Nephron progenitor cell (in vitro differentiated cells): ENCODE data around the gene TTN.

Source experiments
- DNase-seq: peaks from one replicate; pipeline ENCODE4 v3.0.0; 2021
- H3K27ac Mint-ChIP-seq: 2 replicates; pipeline ENCODE4 v1.8.0; 2021; ENCODE audit warnings: mild to moderate bottlenecking, moderate library complexity, mixed read lengths
- H3K27me3 Mint-ChIP-seq: 2 replicates; pipeline ENCODE4 v1.8.0; 2021; ENCODE audit warnings: mild to moderate bottlenecking, low read depth, mixed read lengths; ENCODE audit not compliant: poor library complexity
- H3K36me3 Mint-ChIP-seq: 2 replicates; pipeline ENCODE4 v1.8.0; 2021; ENCODE audit warnings: low read depth, mixed read lengths
- H3K4me1 Mint-ChIP-seq: 2 replicates; pipeline ENCODE4 v1.8.0; 2021; ENCODE audit warnings: mixed read lengths
- H3K4me3 Mint-ChIP-seq: 2 replicates; pipeline ENCODE4 v1.8.0; 2021; ENCODE audit warnings: mild to moderate bottlenecking, moderate library complexity, mixed read lengths
- H3K9me3 Mint-ChIP-seq: 2 replicates; pipeline ENCODE4 v1.8.0; 2021; ENCODE audit warnings: mild to moderate bottlenecking, moderate library complexity, mixed read lengths
- CTCF ChIP-seq: fragments of 200-600 bp; sonication (generic); IDR thresholded peaks from 2 replicates; pipeline ENCODE4 v1.5.0; 2021; ENCODE audit warnings: antibody characterized with exemption

The TTN gene

GRCh38 chr2:178700922-178701342 lies 106.3 kb downstream of the TTN start:
- H3K4me1 Mint-ChIP-seq, result no peaks in the 10 kb centered on the region
- TF ChIP-seq CTCF, result peak; percentile 78
- H3K4me3 Mint-ChIP-seq, result no peak overlapping the region
- peaks cover 3% of the 10 kb centered on the region for H3K9me3 Mint-ChIP-seq
- H3K36me3 Mint-ChIP-seq, result peaks cover 4% of the 10 kb centered on the region
- H3K27ac Mint-ChIP-seq, result no peak overlapping the region
- no peak for DNase-seq
- H3K27me3 Mint-ChIP-seq, result no peaks in the 10 kb centered on the region

- H3K36me3 Mint-ChIP-seq, result peaks cover 4% of the 10 kb centered on the region
- H3K27ac Mint-ChIP-seq, result no peak overlapping the region
- DNase-seq, result no peak
- no peak for TF ChIP-seq CTCF
- no peaks in the 10 kb centered on the region for H3K4me1 Mint-ChIP-seq
- no peak overlapping the region for H3K4me3 Mint-ChIP-seq
- no peaks in the 10 kb centered on the region for H3K27me3 Mint-ChIP-seq
- H3K9me3 Mint-ChIP-seq, result peaks cover 3% of the 10 kb centered on the region
Measured at GRCh38 chr2:178700136-178700535, 107.1 kb downstream of the TTN start.

- no peak for TF ChIP-seq CTCF
- no peaks in the 10 kb centered on the region for H3K9me3 Mint-ChIP-seq
- no peaks in the 10 kb centered on the region for H3K4me1 Mint-ChIP-seq
- no peak overlapping the region for H3K27ac Mint-ChIP-seq
- H3K36me3 Mint-ChIP-seq, result no peaks in the 10 kb centered on the region
- no peaks in the 10 kb centered on the region for H3K27me3 Mint-ChIP-seq
- no peak overlapping the region for H3K4me3 Mint-ChIP-seq
- DNase-seq, result no peak
Measured at GRCh38 chr2:178692845-178693244, 114.4 kb downstream of the TTN start.

- Mint-ChIP-seq H3K4me3 (no peak overlapping the region), H3K27me3 (no peaks in the 10 kb centered on the region), H3K9me3 (no peaks in the 10 kb centered on the region), H3K4me1 (peaks cover 5% of the 10 kb centered on the region), H3K36me3 (peaks cover 4% of the 10 kb centered on the region), H3K27ac (no peak overlapping the region)
- DNase-seq, result no peak
- TF ChIP-seq CTCF, result no peak
Measured at GRCh38 chr2:178689808-178690207, 117.4 kb downstream of the TTN start.

- peak overlapping the region; percentile 92 for H3K27ac Mint-ChIP-seq
- peaks cover 4% of the 10 kb centered on the region for H3K36me3 Mint-ChIP-seq
- no peaks in the 10 kb centered on the region for H3K27me3 Mint-ChIP-seq
- DNase-seq, result no peak
- TF ChIP-seq CTCF, result no peak
- no peak overlapping the region for H3K4me3 Mint-ChIP-seq
- peaks cover 14% of the 10 kb centered on the region for H3K4me1 Mint-ChIP-seq
- H3K9me3 Mint-ChIP-seq, result no peaks in the 10 kb centered on the region
Measured at GRCh38 chr2:178683877-178684276, 123.3 kb downstream of the TTN start.

GRCh38 chr2:178681081-178681480 lies 126.1 kb downstream of the TTN start:
- H3K27me3 Mint-ChIP-seq, result no peaks in the 10 kb centered on the region
- peaks cover 14% of the 10 kb centered on the region for H3K4me1 Mint-ChIP-seq
- H3K9me3 Mint-ChIP-seq, result no peaks in the 10 kb centered on the region
- no peak for TF ChIP-seq CTCF
- DNase-seq, result no peak
- H3K27ac Mint-ChIP-seq, result no peak overlapping the region
- H3K36me3 Mint-ChIP-seq, result peaks cover 4% of the 10 kb centered on the region
- H3K4me3 Mint-ChIP-seq, result no peak overlapping the region
